SK-N-SH (cell line): ENCODE measurements around the gene NCOA4. TPM values are rescaled to one million over a fixed set of nuclear protein-coding genes. Genes with fewer than 3 reads are reported as not detected.

ENCODE experiments used
- CTCF ChIA-PET: fragments of 300-600, 350-600 bp; formaldehyde crosslinking; extraction: SDS; loops from one replicate; lab custom pipeline; 2021; lab: Yijun Ruan, JAX
- POLR2A ChIA-PET: fragments of 350-600 bp; sonication (Branson Sonifier 250); formaldehyde crosslinking; extraction: SDS; loops from one replicate; lab custom pipeline; 2020; ENCODE audit warnings: antibody characterized with exemption, inconsistent platforms; lab: Yijun Ruan, JAX
- DNase-seq: peaks from one replicate; pipeline ENCODE4 v3.0.0; 2012
- H2AFZ ChIP-seq: fragments of 200-600 bp; sonication (generic); 2 replicates; pipeline ENCODE4 v1.8.1; 2016; ENCODE audit warnings: antibody characterized with exemption, mild to moderate bottlenecking, low read depth
- H3F3A ChIP-seq: fragments of 200-600 bp; sonication (generic); replicated peaks from 2 replicates; pipeline ENCODE3; 2016; ENCODE audit warnings: antibody characterized with exemption, mild to moderate bottlenecking; ENCODE audit not compliant: insufficient read depth
- H3K27ac ChIP-seq, 2 experiments: fragments of 200-500 bp in 1 of 2; fragments of 200-600 bp in 1 of 2; sonication (Bioruptor generic) in 1 of 2; sonication (generic), shearing (Covaris generic) in 1 of 2; 2 replicates each; pipeline versions ENCODE4 v1.5.1 to v1.6.1; 2014 to 2016; ENCODE audit warnings: low read depth in 2 of 2, inconsistent platforms in 1 of 2, low read length in 1 of 2, mild to moderate bottlenecking in 1 of 2, mixed read lengths in 1 of 2
- H3K27me3 ChIP-seq: fragments of 200-600 bp; sonication (generic), shearing (Covaris generic); 2 replicates; pipeline ENCODE4 v1.6.1; 2016; ENCODE audit warnings: mixed run types; ENCODE audit not compliant: insufficient read depth
- H3K36me3 ChIP-seq, 2 experiments: fragments of 200-500 bp in 1 of 2; fragments of 200-600 bp in 1 of 2; sonication (Bioruptor generic) in 1 of 2; sonication (generic) in 1 of 2; replicated peaks in 1 of 2; 2 replicates each; pipeline versions ENCODE3 to v1.5.1; 2014 to 2016; ENCODE audit warnings: low read length in 1 of 2, mild to moderate bottlenecking in 1 of 2; ENCODE audit not compliant: insufficient read depth in 2 of 2, control insufficient read depth in 1 of 2
- H3K4me1 ChIP-seq, 2 experiments: fragments of 200-500 bp in 1 of 2; fragments of 200-600 bp in 1 of 2; sonication (Bioruptor generic) in 1 of 2; sonication (generic), shearing (Covaris generic) in 1 of 2; 2 replicates each; pipeline versions ENCODE4 v1.5.1 to v1.6.1; 2014 to 2016; ENCODE audit warnings: low read depth in 1 of 2, low read length in 1 of 2, mixed run types in 1 of 2; ENCODE audit not compliant: insufficient read depth in 2 of 2, control insufficient read depth in 1 of 2
- H3K4me2 ChIP-seq: fragments of 200-600 bp; sonication (generic), shearing (Covaris generic); 2 replicates; pipeline ENCODE4 v1.6.1; 2017; ENCODE audit warnings: mixed run types
- H3K4me3 ChIP-seq, 2 experiments: fragments of 200-500 bp in 1 of 2; fragments of 200-600 bp in 1 of 2; sonication (Bioruptor generic) in 1 of 2; sonication (generic), shearing (Covaris generic) in 1 of 2; 2 replicates each; pipeline versions ENCODE4 v1.5.1 to v1.8.1; 2014 to 2016; ENCODE audit warnings: low read depth in 2 of 2, inconsistent platforms in 1 of 2, low read length in 1 of 2, mild to moderate bottlenecking in 1 of 2, mixed read lengths in 1 of 2, moderate library complexity in 1 of 2
- H3K79me2 ChIP-seq: fragments of 200-600 bp; sonication (generic); 2 replicates; pipeline ENCODE4 v1.8.1; 2017; ENCODE audit warnings: mild to moderate bottlenecking; ENCODE audit not compliant: insufficient read depth
- H3K9ac ChIP-seq: fragments of 200-600 bp; sonication (generic); 2 replicates; pipeline ENCODE4 v1.6.1; 2017; ENCODE audit warnings: mixed run types
- H3K9me2 ChIP-seq: fragments of 200-600 bp; sonication (generic); 2 replicates; pipeline ENCODE4 v1.6.1; 2017; ENCODE audit warnings: mixed run types
- H3K9me3 ChIP-seq: fragments of 200-600 bp; sonication (generic); 2 replicates; pipeline ENCODE4 v1.6.1; 2017; ENCODE audit warnings: mixed run types, mild to moderate bottlenecking, moderate library complexity
- H4K20me1 ChIP-seq: fragments of 200-600 bp; sonication (generic); 2 replicates; pipeline ENCODE4 v1.6.1; 2017; ENCODE audit warnings: mild to moderate bottlenecking, mixed run types; ENCODE audit not compliant: insufficient read depth
- CHD2 ChIP-seq: fragments of 150-350 bp; IDR thresholded peaks from 2 replicates; pipeline ENCODE4 v1.6.1; 2018; ENCODE audit warnings: low read length; ENCODE audit not compliant: partially characterized antibody
- ELF1 ChIP-seq: IDR thresholded peaks from 2 replicates; pipeline ENCODE4 v1.4.0; 2012
- EZH2phosphoT487 ChIP-seq: fragments of 200-600 bp; sonication (generic); IDR thresholded peaks from 2 replicates; pipeline ENCODE4 v1.6.1; 2017; ENCODE audit warnings: low read depth, mixed run types, mild to moderate bottlenecking, antibody characterized with exemption, moderate library complexity, borderline replicate concordance
- GABPA ChIP-seq: IDR thresholded peaks from 2 replicates; pipeline ENCODE4 v1.4.0; 2012; ENCODE audit warnings: low read depth, mild to moderate bottlenecking
- GATA2 ChIP-seq: sonication (generic); formaldehyde crosslinking; IDR thresholded peaks from 2 replicates; pipeline ENCODE4 v1.5.0; 2020; ENCODE audit warnings: mild to moderate bottlenecking, missing genetic modification reagents
- MXI1 ChIP-seq: IDR thresholded peaks from 2 replicates; pipeline ENCODE4 v1.6.1; 2012; ENCODE audit warnings: mild to moderate bottlenecking, low read depth, low read length, improper control_type of control experiment
- RCOR1 ChIP-seq: fragments of 150-350 bp; IDR thresholded peaks from 2 replicates; pipeline ENCODE4 v1.6.1; 2017; ENCODE audit warnings: antibody characterized with exemption, low read length
- RXRA ChIP-seq: IDR thresholded peaks from 2 replicates; pipeline ENCODE4 v1.4.0; 2012; ENCODE audit warnings: low read depth, mild to moderate bottlenecking, borderline replicate concordance
- TAF1 ChIP-seq: IDR thresholded peaks from 2 replicates; pipeline ENCODE4 v1.6.1; 2012; ENCODE audit warnings: low read depth, mild to moderate bottlenecking, low read length, moderate library complexity, borderline replicate concordance
- TEAD4 ChIP-seq: IDR thresholded peaks from 2 replicates; pipeline ENCODE4 v1.4.0; 2012; ENCODE audit warnings: mild to moderate bottlenecking, borderline replicate concordance; ENCODE audit not compliant: insufficient read depth
- YY1 ChIP-seq: IDR thresholded peaks from 2 replicates; pipeline ENCODE4 v1.4.0; 2012; ENCODE audit warnings: low read depth, mild to moderate bottlenecking
- WGBS: methylation state at CpG from one replicate; pipeline ENCODE4 v1.1.6; 2017; ENCODE audit warnings: low lambda C conversion rate; 5-methylcytosine and 5-hydroxymethylcytosine counted together
- polyA plus RNA-seq, 3 experiments: library from polyadenylated mRNA; depleted of rRNA; stranded (reverse); fragments of >200 nt; gene quantifications; 2 replicates each; pipeline ENCODE4 v1.2.3, GENCODE V29; 2012
- TF ChIP-seq, protein P1 (sequence below): IDR thresholded peaks from 2 replicates; pipeline ENCODE4 v1.4.0; 2012; ENCODE audit warnings: low read depth, borderline replicate concordance
- TF ChIP-seq, protein P2 (sequence below): fragments of 150-350 bp; IDR thresholded peaks from 2 replicates; pipeline ENCODE4 v1.6.1; 2016; ENCODE audit warnings: mild to moderate bottlenecking, low read depth, low read length
- TF ChIP-seq, protein P3 (sequence below): IDR thresholded peaks from 2 replicates; pipeline ENCODE4; 2012

NCOA4 gene
- polyA plus RNA-seq, 1 of the 3 experiments (the other 2 are of a cell fraction), result 30.3 TPM

DNA sequence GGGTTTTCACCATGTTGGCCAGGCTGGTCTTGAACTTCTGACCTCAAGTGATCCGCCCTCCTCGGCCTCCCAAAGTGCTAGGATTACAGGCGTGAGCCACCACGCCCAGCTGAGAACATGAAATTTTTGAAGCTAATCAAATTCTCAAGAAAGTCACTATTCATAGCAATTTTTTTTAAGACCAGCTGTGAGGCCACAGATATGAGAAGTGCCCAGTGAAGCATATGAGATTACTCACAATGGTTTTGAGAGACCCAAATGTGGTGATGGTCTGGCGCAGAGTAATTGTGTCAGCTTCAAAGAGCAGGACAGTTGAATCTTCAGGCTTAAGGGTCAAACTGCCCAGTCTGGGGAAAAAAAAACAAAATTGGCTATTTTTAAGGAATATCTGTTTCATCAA lies 16.2 kb downstream of the NCOA4 start:
- Histone ChIP-seq H3K9me2 (no peaks in the 10 kb centered on the region), H3K79me2 (peaks cover 48% of the 10 kb centered on the region), H3K27ac (no peak overlapping the region), H2AFZ (no peak overlapping the region), H3K4me3 (no peak overlapping the region), H3K9me3 (no peaks in the 10 kb centered on the region), H4K20me1 (peaks cover 16% of the 10 kb centered on the region), H3K36me3 (peaks cover 53 to 62% of the 10 kb centered on the region in 2 experiments), H3K27me3 (no peaks in the 10 kb centered on the region), H3K4me1 (peaks cover 0 to 14% of the 10 kb centered on the region in 2 experiments; a peak in 2 of 4 replicates), H3F3A (peaks cover 9% of the 10 kb centered on the region), H3K4me2 (no peak overlapping the region), H3K9ac (no peak overlapping the region)
- ChIA-PET POLR2A (interaction anchor here (0.8 kb wide), 1 partner anchor 17 kb away, joined by 4 read pairs; no protein-coding TSS in a partner anchor), CTCF (no interaction called here)
- TF ChIP-seq RCOR1 (no peak), MXI1 (no peak), EZH2phosphoT487 (no peak), GATA2 (CRISPR knock-in tag) (no peak), YY1 (no peak), TEAD4 (no peak), ELF1 (no peak), TAF1 (no peak), GABPA (no peak), CHD2 (no peak), RXRA (no peak)
- TF ChIP-seq, protein P1, sequence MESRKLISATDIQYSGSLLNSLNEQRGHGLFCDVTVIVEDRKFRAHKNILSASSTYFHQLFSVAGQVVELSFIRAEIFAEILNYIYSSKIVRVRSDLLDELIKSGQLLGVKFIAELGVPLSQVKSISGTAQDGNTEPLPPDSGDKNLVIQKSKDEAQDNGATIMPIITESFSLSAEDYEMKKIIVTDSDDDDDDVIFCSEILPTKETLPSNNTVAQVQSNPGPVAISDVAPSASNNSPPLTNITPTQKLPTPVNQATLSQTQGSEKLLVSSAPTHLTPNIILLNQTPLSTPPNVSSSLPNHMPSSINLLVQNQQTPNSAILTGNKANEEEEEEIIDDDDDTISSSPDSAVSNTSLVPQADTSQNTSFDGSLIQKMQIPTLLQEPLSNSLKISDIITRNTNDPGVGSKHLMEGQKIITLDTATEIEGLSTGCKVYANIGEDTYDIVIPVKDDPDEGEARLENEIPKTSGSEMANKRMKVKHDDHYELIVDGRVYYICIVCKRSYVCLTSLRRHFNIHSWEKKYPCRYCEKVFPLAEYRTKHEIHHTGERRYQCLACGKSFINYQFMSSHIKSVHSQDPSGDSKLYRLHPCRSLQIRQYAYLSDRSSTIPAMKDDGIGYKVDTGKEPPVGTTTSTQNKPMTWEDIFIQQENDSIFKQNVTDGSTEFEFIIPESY, result no peak
- TF ChIP-seq, protein P2, sequence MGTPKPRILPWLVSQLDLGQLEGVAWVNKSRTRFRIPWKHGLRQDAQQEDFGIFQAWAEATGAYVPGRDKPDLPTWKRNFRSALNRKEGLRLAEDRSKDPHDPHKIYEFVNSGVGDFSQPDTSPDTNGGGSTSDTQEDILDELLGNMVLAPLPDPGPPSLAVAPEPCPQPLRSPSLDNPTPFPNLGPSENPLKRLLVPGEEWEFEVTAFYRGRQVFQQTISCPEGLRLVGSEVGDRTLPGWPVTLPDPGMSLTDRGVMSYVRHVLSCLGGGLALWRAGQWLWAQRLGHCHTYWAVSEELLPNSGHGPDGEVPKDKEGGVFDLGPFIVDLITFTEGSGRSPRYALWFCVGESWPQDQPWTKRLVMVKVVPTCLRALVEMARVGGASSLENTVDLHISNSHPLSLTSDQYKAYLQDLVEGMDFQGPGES, result no peak
- TF ChIP-seq, protein P3, sequence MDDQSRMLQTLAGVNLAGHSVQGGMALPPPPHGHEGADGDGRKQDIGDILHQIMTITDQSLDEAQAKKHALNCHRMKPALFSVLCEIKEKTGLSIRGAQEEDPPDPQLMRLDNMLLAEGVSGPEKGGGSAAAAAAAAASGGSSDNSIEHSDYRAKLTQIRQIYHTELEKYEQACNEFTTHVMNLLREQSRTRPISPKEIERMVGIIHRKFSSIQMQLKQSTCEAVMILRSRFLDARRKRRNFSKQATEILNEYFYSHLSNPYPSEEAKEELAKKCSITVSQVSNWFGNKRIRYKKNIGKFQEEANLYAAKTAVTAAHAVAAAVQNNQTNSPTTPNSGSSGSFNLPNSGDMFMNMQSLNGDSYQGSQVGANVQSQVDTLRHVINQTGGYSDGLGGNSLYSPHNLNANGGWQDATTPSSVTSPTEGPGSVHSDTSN, result no peak
- DNase-seq, result no peak
- 95% methylated on average over 5 of the region's 5 CpGs for WGBS
